GM21529 (cell line): ENCODE data around the gene MYH9.
"Not testable (repeated sequence)": the region's sequence is repeated elsewhere in the genome, so short reads cannot be mapped to it uniquely, and the experiment has no call there.

Experiments used
- ATAC-seq: cut with Tn5 transposase; IDR thresholded peaks from one replicate; pipeline ENCODE4 v1.9.1; 2021; ENCODE audit not compliant: unreplicated experiment

The MYH9 gene

GRCh38 chr22:36296690-36297089 lies 91.1 kb downstream of the MYH9 start:
- ATAC-seq: no peak

GRCh38 chr22:36295247-36295646 lies 92.5 kb downstream of the MYH9 start:
- no peak for ATAC-seq

GRCh38 chr22:36294801-36295200 lies 93.0 kb downstream of the MYH9 start:
- no peak for ATAC-seq

GRCh38 chr22:36294293-36294620 lies 93.5 kb downstream of the MYH9 start:
- no peak for ATAC-seq

- ATAC-seq: no peak
These were observed 94.0 kb downstream of the MYH9 start for GRCh38 chr22:36293606-36294292.

GRCh38 chr22:36292823-36293530 lies 94.8 kb downstream of the MYH9 start:
- ATAC-seq: no peak

GRCh38 chr22:36291831-36292740 lies 95.7 kb downstream of the MYH9 start:
- no peak for ATAC-seq

- ATAC-seq: not testable (repeated sequence)
These were observed 97.2 kb downstream of the MYH9 start for GRCh38 chr22:36290391-36291075.

- ATAC-seq: not testable (repeated sequence)
These were observed 97.8 kb downstream of the MYH9 start for GRCh38 chr22:36289948-36290371.

- ATAC-seq: no peak
These were observed 98.3 kb downstream of the MYH9 start for GRCh38 chr22:36289406-36289870.

- ATAC-seq: no peak
These were observed 99.0 kb downstream of the MYH9 start for GRCh38 chr22:36288571-36289405.

- no peak for ATAC-seq
These were observed 99.8 kb downstream of the MYH9 start for GRCh38 chr22:36287881-36288515.

- no peak for ATAC-seq
These were observed 101.4 kb downstream of the MYH9 start for GRCh38 chr22:36286096-36286957.

- ATAC-seq: no peak
These were observed 102.2 kb downstream of the MYH9 start for GRCh38 chr22:36285545-36285944.

- no peak for ATAC-seq
These were observed 102.8 kb downstream of the MYH9 start for GRCh38 chr22:36285017-36285416.

GRCh38 chr22:36284171-36284571 lies 103.6 kb downstream of the MYH9 start:
- no peak for ATAC-seq

- no peak for ATAC-seq
These were observed 105.4 kb downstream of the MYH9 start for GRCh38 chr22:36282328-36282831.

GRCh38 chr22:36281781-36282327 lies 105.9 kb downstream of the MYH9 start:
- no peak for ATAC-seq
